Measurements from ENCODE around the gene SUV39H2.

- TF ChIP-seq, protein P1, sequence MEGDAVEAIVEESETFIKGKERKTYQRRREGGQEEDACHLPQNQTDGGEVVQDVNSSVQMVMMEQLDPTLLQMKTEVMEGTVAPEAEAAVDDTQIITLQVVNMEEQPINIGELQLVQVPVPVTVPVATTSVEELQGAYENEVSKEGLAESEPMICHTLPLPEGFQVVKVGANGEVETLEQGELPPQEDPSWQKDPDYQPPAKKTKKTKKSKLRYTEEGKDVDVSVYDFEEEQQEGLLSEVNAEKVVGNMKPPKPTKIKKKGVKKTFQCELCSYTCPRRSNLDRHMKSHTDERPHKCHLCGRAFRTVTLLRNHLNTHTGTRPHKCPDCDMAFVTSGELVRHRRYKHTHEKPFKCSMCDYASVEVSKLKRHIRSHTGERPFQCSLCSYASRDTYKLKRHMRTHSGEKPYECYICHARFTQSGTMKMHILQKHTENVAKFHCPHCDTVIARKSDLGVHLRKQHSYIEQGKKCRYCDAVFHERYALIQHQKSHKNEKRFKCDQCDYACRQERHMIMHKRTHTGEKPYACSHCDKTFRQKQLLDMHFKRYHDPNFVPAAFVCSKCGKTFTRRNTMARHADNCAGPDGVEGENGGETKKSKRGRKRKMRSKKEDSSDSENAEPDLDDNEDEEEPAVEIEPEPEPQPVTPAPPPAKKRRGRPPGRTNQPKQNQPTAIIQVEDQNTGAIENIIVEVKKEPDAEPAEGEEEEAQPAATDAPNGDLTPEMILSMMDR (IDR thresholded peaks at IDR 0.05; ENCODE audit: low read depth, low read length, poor library complexity, severe bottlenecking), result no peak
- no peak for TF ChIP-seq EZH2phosphoT487 (IDR thresholded peaks at IDR 0.05; ENCODE audit: borderline replicate concordance, low read length)
Observed at GRCh38 chr10:14936584-14936983, 57.9 kb downstream of the SUV39H2 start.
